Smooth muscle cell (in vitro differentiated cells): ENCODE measurements around the gene FAM209A. TPM values are rescaled to one million over a fixed set of nuclear protein-coding genes. Genes with fewer than 3 reads are reported as not detected.
"Not testable (repeated sequence)": the region's sequence is repeated elsewhere in the genome, so short reads cannot be mapped to it uniquely, and the experiment has no call there.

Experiments used
- DNase-seq: peaks from one replicate; lab custom pipeline; 2025; ENCODE audit not compliant: unreplicated experiment; lab: John Stamatoyannopoulos, UW
- H2AFZ ChIP-seq: fragments of 200-600 bp; sonication (generic); 2 replicates; pipeline ENCODE4 v1.6.0; 2016; ENCODE audit warnings: antibody characterized with exemption, low read depth, mild to moderate bottlenecking
- H3F3A ChIP-seq: fragments of 200-600 bp; sonication (generic); 2 replicates; pipeline ENCODE4 v1.6.0; 2017; ENCODE audit warnings: antibody characterized with exemption, low read depth
- H3K27ac ChIP-seq: fragments of 200-600 bp; sonication (generic); 2 replicates; pipeline ENCODE4 v1.5.1; 2016; ENCODE audit warnings: low read depth, mild to moderate bottlenecking
- H3K27me3 ChIP-seq: fragments of 200-600 bp; sonication (generic); 2 replicates; pipeline ENCODE4 v1.6.1; 2016; ENCODE audit warnings: low read depth, mild to moderate bottlenecking
- H3K36me3 ChIP-seq: fragments of 200-600 bp; sonication (generic); 2 replicates; pipeline ENCODE4 v1.5.1; 2016; ENCODE audit warnings: low read depth
- H3K4me1 ChIP-seq: fragments of 200-600 bp; sonication (generic); 2 replicates; pipeline ENCODE4 v1.5.1; 2016; ENCODE audit warnings: low read depth
- H3K4me2 ChIP-seq: fragments of 200-600 bp; sonication (generic); 2 replicates; pipeline ENCODE4 v1.6.0; 2016; ENCODE audit warnings: mild to moderate bottlenecking
- H3K4me3 ChIP-seq: fragments of 200-600 bp; sonication (generic); 2 replicates; pipeline ENCODE4 v1.5.1; 2016; ENCODE audit warnings: mild to moderate bottlenecking
- H3K79me2 ChIP-seq: fragments of 200-600 bp; sonication (generic); 2 replicates; pipeline ENCODE4 v1.6.0; 2016; ENCODE audit warnings: low read depth, mild to moderate bottlenecking
- H3K9ac ChIP-seq: fragments of 200-600 bp; sonication (generic); 2 replicates; pipeline ENCODE4 v1.6.0; 2016; ENCODE audit warnings: low read depth
- H3K9me3 ChIP-seq: fragments of 200-600 bp; sonication (generic); replicated peaks from 2 replicates; pipeline ENCODE4 v1.5.1; 2016; ENCODE audit warnings: low read depth
- H4K20me1 ChIP-seq: fragments of 200-600 bp; sonication (generic); 2 replicates; pipeline ENCODE4 v1.6.0; 2016; ENCODE audit warnings: low read depth
- CTCF ChIP-seq: fragments of 200-600 bp; sonication (generic); IDR thresholded peaks from 2 replicates; pipeline ENCODE4 v1.5.1; 2017; ENCODE audit warnings: borderline replicate concordance, mild to moderate bottlenecking, antibody characterized with exemption; ENCODE audit not compliant: insufficient read depth, poor library complexity, severe bottlenecking
- WGBS: methylation state at CpG from one replicate; pipeline ENCODE4 v1.1.7; 2016; ENCODE audit warnings: low lambda C conversion rate; 5-methylcytosine and 5-hydroxymethylcytosine counted together
- polyA plus RNA-seq: library from polyadenylated mRNA; unstranded; fragments of >200 nt; fragmentation: Nextera tagmentation; extraction: Ambion mirVana; gene quantifications from 2 replicates; pipeline ENCODE4 v1.2.1, GENCODE V29; 2016
- total RNA-seq: library from RNA; depleted of rRNA; stranded (reverse); fragments of >200 nt; gene quantifications from 2 replicates; pipeline ENCODE4 v1.2.3, GENCODE V29; 2014

FAM209A gene
- total and polyA plus RNA-seq, 2 experiments from 2014 or later, result 0.35 TPM; not detected in 1

GRCh38 chr20:56527521-56527920 lies 3.0 kb downstream of the FAM209A start:
- H2AFZ ChIP-seq, result no peak overlapping the region
- no peak for TF ChIP-seq CTCF
- H3K4me2 ChIP-seq, result no peak overlapping the region
- H3K9ac ChIP-seq, result no peak overlapping the region
- no peaks in the 10 kb centered on the region for H3F3A ChIP-seq
- no peaks in the 10 kb centered on the region for H3K36me3 ChIP-seq
- no peak for DNase-seq
- no peaks in the 10 kb centered on the region for H3K79me2 ChIP-seq
- no peak overlapping the region for H3K27ac ChIP-seq
- H4K20me1 ChIP-seq, result no peaks in the 10 kb centered on the region
- no peaks in the 10 kb centered on the region for H3K9me3 ChIP-seq
- H3K4me3 ChIP-seq, result no peak overlapping the region
- no peaks in the 10 kb centered on the region for H3K4me1 ChIP-seq
- H3K27me3 ChIP-seq, result no peaks in the 10 kb centered on the region
- WGBS, result 98% methylated on average over 7 of the region's 7 CpGs

GRCh38 chr20:56532946-56533345 lies 8.4 kb downstream of the FAM209A start, which contains the start of gene FAM209B:
Gene FAM209B, plus strand, starts transcription at chr20:56533246. Its CDS starts 96 bp downstream, at chr20:56533342.
- not testable (repeated sequence) for H3K4me2 ChIP-seq, H3K36me3 ChIP-seq, H3K9ac ChIP-seq, H3K4me1 ChIP-seq, H3K9me3 ChIP-seq, H3F3A ChIP-seq, H3K27ac ChIP-seq, H3K27me3 ChIP-seq, H2AFZ ChIP-seq, H4K20me1 ChIP-seq, H3K79me2 ChIP-seq, DNase-seq, H3K4me3 ChIP-seq
- 81% methylated on average over 9 of the region's 9 CpGs for WGBS

- Histone ChIP-seq H3K4me2 (no peak overlapping the region), H3K27ac (no peak overlapping the region), H3K4me3 (no peak overlapping the region), H3K27me3 (no peaks in the 10 kb centered on the region), H3K9me3 (no peaks in the 10 kb centered on the region), H4K20me1 (no peaks in the 10 kb centered on the region), H3K36me3 (no peaks in the 10 kb centered on the region), H3K4me1 (no peaks in the 10 kb centered on the region), H3K79me2 (no peaks in the 10 kb centered on the region), H3K9ac (no peak overlapping the region), H2AFZ (no peak overlapping the region), H3F3A (no peaks in the 10 kb centered on the region)
- DNase-seq, result no peak
- 84% methylated on average over 3 of the region's 3 CpGs for WGBS
- no peak for TF ChIP-seq CTCF
Observed at GRCh38 chr20:56537997-56538396, 13.5 kb downstream of the FAM209A start.

DNA sequence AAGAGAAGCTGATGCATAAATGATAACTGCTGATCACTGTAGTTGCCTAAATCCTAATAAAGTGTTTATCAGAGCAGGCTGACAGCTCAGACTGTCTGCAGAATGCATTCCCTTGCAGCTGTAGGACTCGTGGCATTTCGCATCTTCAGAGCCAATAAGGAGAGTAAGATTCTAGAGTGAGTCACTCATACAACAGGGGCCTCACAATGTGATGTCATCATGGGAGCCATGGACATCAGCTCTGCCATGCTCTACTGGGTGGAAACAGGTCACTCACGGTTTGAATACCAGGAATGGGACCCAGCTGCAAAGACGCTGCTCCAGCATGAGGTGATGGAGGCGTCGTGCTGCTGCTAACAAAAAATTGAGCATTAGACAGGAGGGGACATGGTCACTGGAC lies 15.9 kb downstream of the FAM209A start:
- no peaks in the 10 kb centered on the region for H3K79me2 ChIP-seq
- H3K9ac ChIP-seq, result no peak overlapping the region
- H2AFZ ChIP-seq, result no peak overlapping the region
- no peaks in the 10 kb centered on the region for H3K9me3 ChIP-seq
- no peak overlapping the region for H3K27ac ChIP-seq
- no peaks in the 10 kb centered on the region for H3F3A ChIP-seq
- 76% methylated on average over 6 of the region's 6 CpGs for WGBS
- no peaks in the 10 kb centered on the region for H3K27me3 ChIP-seq
- H3K4me1 ChIP-seq, result no peaks in the 10 kb centered on the region
- H4K20me1 ChIP-seq, result no peaks in the 10 kb centered on the region
- no peaks in the 10 kb centered on the region for H3K36me3 ChIP-seq
- DNase-seq, result no peak
- TF ChIP-seq CTCF, result no peak
- H3K4me2 ChIP-seq, result no peak overlapping the region
- no peak overlapping the region for H3K4me3 ChIP-seq
